Embryonic facial prominence (tissue), 1 donor: ENCODE data around the gene RAET1G.
"Not testable (repeated sequence)": the region's sequence is repeated elsewhere in the genome, so short reads cannot be mapped to it uniquely, and the experiment has no call there.

Source experiments
- DNase-seq: peaks from one replicate; pipeline ENCODE4 v3.0.0-alpha.2; 2016; ENCODE audit errors: extremely low spot score

RAET1G gene

GRCh38 chr6:149922642-149923326 lies at the start of gene RAET1G:
RAET1G (minus strand) TSS chr6:149923121; CDS start chr6:149923010, 111 bp downstream.
- DNase-seq = peak; percentile 83

GRCh38 chr6:149969635-149970034 lies 46.7 kb upstream of the RAET1G start:
- no peak for DNase-seq

- not testable (repeated sequence) for DNase-seq
Measured at GRCh38 chr6:149968909-149969308, 46.0 kb upstream of the RAET1G start.

GRCh38 chr6:149967999-149968398 lies 45.1 kb upstream of the RAET1G start:
- DNase-seq = not testable (repeated sequence)

- no peak for DNase-seq
Measured at GRCh38 chr6:149967591-149967990, 44.7 kb upstream of the RAET1G start.

- DNase-seq = not testable (repeated sequence)
Measured at GRCh38 chr6:149966319-149966718, 43.4 kb upstream of the RAET1G start.

GRCh38 chr6:149965194-149966020 lies 42.5 kb upstream of the RAET1G start:
- DNase-seq = no peak

- no peak for DNase-seq
Measured at GRCh38 chr6:149964308-149965193, 41.6 kb upstream of the RAET1G start.

- DNase-seq = peak; percentile 37
Measured at GRCh38 chr6:149963462-149964307, 40.8 kb upstream of the RAET1G start, which contains the start of gene ULBP1. ULBP1 (plus strand) TSS chr6:149963943; CDS start chr6:149964050, 107 bp downstream.

- no peak for DNase-seq
Measured at GRCh38 chr6:149963212-149963461, 40.2 kb upstream of the RAET1G start.

GRCh38 chr6:149962461-149963211 lies 39.7 kb upstream of the RAET1G start:
- no peak for DNase-seq

GRCh38 chr6:149961728-149962425 lies 39.0 kb upstream of the RAET1G start:
- no peak for DNase-seq

- DNase-seq = no peak
Measured at GRCh38 chr6:149960488-149960887, 37.6 kb upstream of the RAET1G start.

- not testable (repeated sequence) for DNase-seq
Measured at GRCh38 chr6:149959806-149960205, 36.9 kb upstream of the RAET1G start.

- not testable (repeated sequence) for DNase-seq
Measured at GRCh38 chr6:149958124-149958523, 35.2 kb upstream of the RAET1G start.

GRCh38 chr6:149955654-149956317 lies 32.9 kb upstream of the RAET1G start:
- DNase-seq = not testable (repeated sequence)

- DNase-seq = not testable (repeated sequence)
Measured at GRCh38 chr6:149954984-149955653, 32.2 kb upstream of the RAET1G start.

GRCh38 chr6:149954328-149954983 lies 31.5 kb upstream of the RAET1G start:
- DNase-seq = not testable (repeated sequence)
